ENCODE measurements around the gene RUBCN. TPM values are rescaled to one million over a fixed set of nuclear protein-coding genes. Genes with fewer than 3 reads are reported as not detected.
"Not testable (repeated sequence)": the region's sequence is repeated elsewhere in the genome, so short reads cannot be mapped to it uniquely, and the experiment has no call there.

The RUBCN gene
- polyA plus RNA-seq, 1 donor = 15.9 TPM

- H3K36me3 ChIP-seq (ENCODE audit: control insufficient read depth, insufficient read depth, low read length); H3K27me3 ChIP-seq (ENCODE audit: control insufficient read depth, insufficient read depth, low read length); DNase-seq; H3K9me3 ChIP-seq (ENCODE audit: control insufficient read depth, low read depth, low read length); H3K4me1 ChIP-seq (ENCODE audit: control insufficient read depth, insufficient read depth, low read length): not testable (repeated sequence)
- peak overlapping the region; percentile 42 for H3K27ac ChIP-seq (ENCODE audit: low read length)
- WGBS (ENCODE audit: insufficient coverage, low lambda C conversion rate) = no CpG with 5 or more reads among the region's 18 CpGs
- H3K4me3 ChIP-seq (ENCODE audit: low read length) = peak overlapping the region; percentile 51
Observed at GRCh38 chr3:197626404-197627157, 110.1 kb downstream of the RUBCN start.

- H3K9me3 ChIP-seq (ENCODE audit: control insufficient read depth, low read depth, low read length); H3K27me3 ChIP-seq (ENCODE audit: control insufficient read depth, insufficient read depth, low read length); H3K4me1 ChIP-seq (ENCODE audit: control insufficient read depth, insufficient read depth, low read length); H3K4me3 ChIP-seq (ENCODE audit: low read length); H3K27ac ChIP-seq (ENCODE audit: low read length); DNase-seq: not testable (repeated sequence)
- no CpG with 5 or more reads among the region's 13 CpGs for WGBS (ENCODE audit: insufficient coverage, low lambda C conversion rate)
- peaks cover 21% of the 10 kb centered on the region for H3K36me3 ChIP-seq (ENCODE audit: control insufficient read depth, insufficient read depth, low read length)
Observed at GRCh38 chr3:197621478-197621877, 115.2 kb downstream of the RUBCN start.

Other genes with a start within 250 kb of the RUBCN start
- 71.0 TPM for gene BDH1, start 180.9 kb downstream of the RUBCN start, polyA plus RNA-seq
- gene FYTTD1, start 13.0 kb upstream of the RUBCN start, polyA plus RNA-seq = 40.8 TPM
- gene LRCH3, start 54.4 kb upstream of the RUBCN start, polyA plus RNA-seq = 40.6 TPM
- gene RPL35A, start 213.3 kb upstream of the RUBCN start, polyA plus RNA-seq = 2,232 TPM
- 4.9 TPM for gene LMLN, start 223.3 kb upstream of the RUBCN start, polyA plus RNA-seq

Measured in large intestine (tissue), 3 donors.